ENCODE results near the gene FREY1.

FREY1 gene, protein sequence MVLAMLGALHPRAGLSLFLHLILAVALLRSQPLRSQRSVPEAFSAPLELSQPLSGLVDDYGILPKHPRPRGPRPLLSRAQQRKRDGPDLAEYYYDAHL

GRCh38 chr11:45906965-45907611 lies at the start of gene FREY1:
TSS of gene FREY1 (minus strand) at chr11:45907271. CDS start at chr11:45907245, 26 bp downstream.
- H3K27ac ChIP-seq, result no peak within 1 kb of the TSS
- in situ Hi-C loops (cut with HindIII; ENCODE audit: low pct_ligation_motif_present, low sequenced_read_pairs), result no loop called here
- peaks cover 15% of the 10 kb centered on the region for H3K36me3 ChIP-seq (replicated peaks)
- TF ChIP-seq, protein P1, sequence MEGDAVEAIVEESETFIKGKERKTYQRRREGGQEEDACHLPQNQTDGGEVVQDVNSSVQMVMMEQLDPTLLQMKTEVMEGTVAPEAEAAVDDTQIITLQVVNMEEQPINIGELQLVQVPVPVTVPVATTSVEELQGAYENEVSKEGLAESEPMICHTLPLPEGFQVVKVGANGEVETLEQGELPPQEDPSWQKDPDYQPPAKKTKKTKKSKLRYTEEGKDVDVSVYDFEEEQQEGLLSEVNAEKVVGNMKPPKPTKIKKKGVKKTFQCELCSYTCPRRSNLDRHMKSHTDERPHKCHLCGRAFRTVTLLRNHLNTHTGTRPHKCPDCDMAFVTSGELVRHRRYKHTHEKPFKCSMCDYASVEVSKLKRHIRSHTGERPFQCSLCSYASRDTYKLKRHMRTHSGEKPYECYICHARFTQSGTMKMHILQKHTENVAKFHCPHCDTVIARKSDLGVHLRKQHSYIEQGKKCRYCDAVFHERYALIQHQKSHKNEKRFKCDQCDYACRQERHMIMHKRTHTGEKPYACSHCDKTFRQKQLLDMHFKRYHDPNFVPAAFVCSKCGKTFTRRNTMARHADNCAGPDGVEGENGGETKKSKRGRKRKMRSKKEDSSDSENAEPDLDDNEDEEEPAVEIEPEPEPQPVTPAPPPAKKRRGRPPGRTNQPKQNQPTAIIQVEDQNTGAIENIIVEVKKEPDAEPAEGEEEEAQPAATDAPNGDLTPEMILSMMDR (IDR thresholded peaks at IDR 0.05; ENCODE audit: low read depth, low read length, missing control alignments), result no peak
- no peak within 1 kb of the TSS for H3K4me3 ChIP-seq (ENCODE audit: low read depth, low read length)
- no peaks in the 10 kb centered on the region for H3K27me3 ChIP-seq (replicated peaks)
- DNase-seq, result no peak

DNA sequence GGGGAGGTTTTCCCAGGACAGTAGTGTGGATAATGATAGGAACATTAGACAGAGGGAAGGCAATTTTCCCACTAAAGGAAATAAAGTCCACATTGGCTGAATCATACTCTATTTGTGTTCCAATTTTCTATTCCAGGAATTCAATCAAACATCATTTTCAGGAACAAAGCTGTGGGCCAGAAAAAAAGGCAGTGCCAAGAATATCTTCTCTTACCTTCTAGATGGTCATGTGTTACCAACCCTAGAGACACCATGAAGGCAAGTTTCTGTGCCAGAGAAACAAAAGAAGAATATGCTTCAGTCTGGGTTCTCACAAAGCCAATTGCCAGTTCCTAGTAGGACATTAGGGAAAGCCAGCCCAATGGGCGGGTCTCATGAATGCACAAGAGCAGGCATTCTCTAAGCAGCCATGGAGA lies 42.9 kb upstream of the FREY1 start:
- DNase-seq, result no peak
- in situ Hi-C loops (cut with HindIII; ENCODE audit: low pct_ligation_motif_present, low sequenced_read_pairs), result no loop called here
- Histone ChIP-seq H3K4me3 (ENCODE audit: low read depth, low read length) (no peak overlapping the region), H3K36me3 (replicated peaks) (peaks cover 43% of the 10 kb centered on the region), H3K27me3 (replicated peaks) (no peaks in the 10 kb centered on the region), H3K27ac (no peak overlapping the region)
- TF ChIP-seq, protein P1 (IDR thresholded peaks at IDR 0.05; ENCODE audit: low read depth, low read length, missing control alignments), result no peak

DNA sequence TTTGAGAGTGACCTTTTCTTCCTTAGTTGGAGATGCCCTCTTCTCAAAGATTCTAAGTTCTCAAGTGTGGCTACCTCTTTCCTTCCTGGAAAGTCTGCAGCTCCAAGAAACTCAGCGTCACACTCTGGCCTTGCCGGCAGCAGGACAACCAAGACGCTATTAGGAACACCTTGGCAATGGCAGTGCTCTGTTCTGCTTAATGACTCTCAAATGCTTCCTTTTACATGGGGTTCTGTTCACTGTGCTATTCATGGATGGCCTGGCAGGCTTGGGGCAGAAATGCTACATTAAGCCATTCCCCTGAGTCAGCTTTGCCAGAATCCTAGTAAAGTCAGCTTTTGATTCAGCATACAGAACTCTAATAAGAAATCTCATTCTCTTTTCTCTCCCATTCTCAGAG lies 41.3 kb upstream of the FREY1 start:
- H3K27me3 ChIP-seq (replicated peaks), result no peaks in the 10 kb centered on the region
- H3K36me3 ChIP-seq (replicated peaks), result peaks cover 46% of the 10 kb centered on the region
- no peak for DNase-seq
- TF ChIP-seq, protein P1 (IDR thresholded peaks at IDR 0.05; ENCODE audit: low read depth, low read length, missing control alignments), result no peak
- no peak overlapping the region for H3K4me3 ChIP-seq (ENCODE audit: low read depth, low read length)
- in situ Hi-C loops (cut with HindIII; ENCODE audit: low pct_ligation_motif_present, low sequenced_read_pairs), result no loop called here
- no peak overlapping the region for H3K27ac ChIP-seq

DNA sequence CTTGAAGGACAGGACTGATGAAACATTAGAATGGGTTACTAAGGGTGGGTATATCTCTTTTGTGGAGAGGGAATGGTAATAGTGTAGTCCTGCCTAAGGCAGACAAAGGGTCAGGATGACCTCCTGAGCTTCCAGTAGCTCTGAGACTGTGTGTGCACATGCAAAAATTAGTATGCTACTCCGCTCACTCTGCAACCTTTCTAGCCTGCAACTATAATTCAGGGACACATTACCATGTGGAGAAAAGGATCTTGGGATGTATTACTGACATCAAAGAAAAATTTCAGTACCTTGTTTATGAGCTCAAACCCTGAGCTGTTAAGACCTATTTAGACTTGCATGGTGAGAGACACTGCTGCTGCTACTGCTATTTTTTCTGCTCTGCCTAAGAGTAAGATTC lies 40.8 kb upstream of the FREY1 start:
- Histone ChIP-seq H3K4me3 (ENCODE audit: low read depth, low read length) (no peak overlapping the region), H3K36me3 (replicated peaks) (peaks cover 43% of the 10 kb centered on the region)

GRCh38 chr11:45945397-45945999 lies 38.4 kb upstream of the FREY1 start:
- in situ Hi-C loops (cut with HindIII; ENCODE audit: low pct_ligation_motif_present, low sequenced_read_pairs), result no loop called here
- Histone ChIP-seq H3K4me3 (ENCODE audit: low read depth, low read length) (no peak overlapping the region), H3K27ac (no peak overlapping the region), H3K27me3 (replicated peaks) (no peaks in the 10 kb centered on the region), H3K36me3 (replicated peaks) (peaks cover 39% of the 10 kb centered on the region)
- TF ChIP-seq, protein P1 (IDR thresholded peaks at IDR 0.05; ENCODE audit: low read depth, low read length, missing control alignments), result no peak
- DNase-seq, result no peak

More for the DNA sequence above, 40.8 kb upstream of the FREY1 start:
- TF ChIP-seq, protein P1 (IDR thresholded peaks at IDR 0.05; ENCODE audit: low read depth, low read length, missing control alignments), result no peak
- H3K27ac ChIP-seq, result no peak overlapping the region
- no peaks in the 10 kb centered on the region for H3K27me3 ChIP-seq (replicated peaks)
- no peak for DNase-seq
- in situ Hi-C loops (cut with HindIII; ENCODE audit: low pct_ligation_motif_present, low sequenced_read_pairs), result no loop called here

Data from brain microvascular endothelial cell (primary cell).